CD14-positive monocyte (primary cell): ENCODE measurements around the gene KLC3. TPM values are rescaled to one million over a fixed set of nuclear protein-coding genes. Genes with fewer than 3 reads are reported as not detected.
A peak's percentile ranks its signal among the peaks of the same experiment; 100 is the strongest.

ENCODE experiments used
- DNase-seq, 3 donors: peaks; one replicate each; pipeline ENCODE4 v3.0.0-alpha.2; 2011 to 2022
- H2AFZ ChIP-seq: 2 replicates; pipeline ENCODE4 v1.6.0; 2012; ENCODE audit warnings: mild to moderate bottlenecking, low read depth, low read length, inconsistent platforms; ENCODE audit not compliant: insufficient read depth, poor library complexity, severe bottlenecking
- H3K27ac ChIP-seq, 2 donors: 1 replicate in 1 of 2; 2 replicates in 1 of 2; pipeline ENCODE4 v1.5.1; 2012 to 2013; ENCODE audit warnings: low read length in 2 of 2, control low read depth in 1 of 2, inconsistent platforms in 1 of 2, low read depth in 1 of 2, mild to moderate bottlenecking in 1 of 2
- H3K27me3 ChIP-seq, 2 donors: one replicate each; pipeline versions ENCODE4 v1.6.0 to v1.6.1; 2011 to 2013; ENCODE audit warnings: low read length in 2 of 2; ENCODE audit not compliant: control insufficient read depth in 2 of 2, insufficient read depth in 2 of 2
- H3K36me3 ChIP-seq, 2 donors: replicated peaks in 1 of 2; 1 replicate in 1 of 2; 2 replicates in 1 of 2; pipeline versions ENCODE4 v1.5.1 to v1.6.1; 2012 to 2013; ENCODE audit warnings: low read length in 2 of 2, control low read depth in 1 of 2, inconsistent platforms in 1 of 2, mild to moderate bottlenecking in 1 of 2; ENCODE audit not compliant: insufficient read depth in 2 of 2, control insufficient read depth in 1 of 2
- H3K4me1 ChIP-seq, 2 donors: 1 replicate in 1 of 2; 2 replicates in 1 of 2; pipeline versions ENCODE4 v1.5.1 to v1.6.1; 2012 to 2013; ENCODE audit warnings: low read length in 2 of 2, control low read depth in 1 of 2, inconsistent platforms in 1 of 2, mild to moderate bottlenecking in 1 of 2, moderate library complexity in 1 of 2; ENCODE audit not compliant: insufficient read depth in 2 of 2, control insufficient read depth in 1 of 2
- H3K4me2 ChIP-seq: replicated peaks from 2 replicates; pipeline ENCODE3; 2012; ENCODE audit warnings: low read length, moderate library complexity, mild to moderate bottlenecking; ENCODE audit not compliant: poor library complexity, severe bottlenecking; ENCODE audit errors: extremely low read depth
- H3K4me3 ChIP-seq, 3 experiments: fragments of 200-600 bp in 1 of 3; sonication (generic) in 1 of 3; replicated peaks in 1 of 3; 1 replicate in 2 of 3; 2 replicates in 1 of 3; pipeline ENCODE4 v1.5.1; 2011 to 2013; ENCODE audit warnings: low read length in 3 of 3, mild to moderate bottlenecking in 3 of 3, control low read depth in 2 of 3, low read depth in 2 of 3, inconsistent platforms in 1 of 3, moderate library complexity in 1 of 3
- H3K79me2 ChIP-seq: 2 replicates; pipeline ENCODE4 v1.6.0; 2012; ENCODE audit warnings: mild to moderate bottlenecking, control low read depth, inconsistent platforms, low read length, moderate library complexity; ENCODE audit not compliant: insufficient read depth
- H3K9ac ChIP-seq: 2 replicates; pipeline ENCODE4 v1.6.0; 2017; ENCODE audit warnings: low read length, mild to moderate bottlenecking; ENCODE audit not compliant: insufficient read depth, poor library complexity, severe bottlenecking
- H3K9me3 ChIP-seq, 2 donors: replicated peaks in 1 of 2; 1 replicate in 1 of 2; 2 replicates in 1 of 2; pipeline versions ENCODE4 v1.5.1 to v1.6.1; 2012 to 2013; ENCODE audit warnings: low read length in 2 of 2, control low read depth in 1 of 2; ENCODE audit not compliant: control insufficient read depth in 1 of 2, insufficient read depth in 1 of 2
- H4K20me1 ChIP-seq: 2 replicates; pipeline ENCODE4 v1.6.0; 2012; ENCODE audit warnings: mild to moderate bottlenecking, low read length, control low read depth, moderate library complexity; ENCODE audit not compliant: insufficient read depth
- H3K27ac Mint-ChIP-seq, 7 donors: one replicate each; pipeline ENCODE4 v1.8.0; 2020; ENCODE audit warnings: mild to moderate bottlenecking in 7 of 7, mixed read lengths in 7 of 7, moderate library complexity in 6 of 7, inconsistent platforms in 2 of 7
- H3K27me3 Mint-ChIP-seq, 3 donors: one replicate each; pipeline ENCODE4 v1.8.0; 2021 to 2022; ENCODE audit warnings: low read depth in 3 of 3, mild to moderate bottlenecking in 3 of 3, mixed read lengths in 3 of 3, moderate library complexity in 3 of 3, inconsistent platforms in 1 of 3
- H3K36me3 Mint-ChIP-seq, 2 donors: one replicate each; pipeline ENCODE4 v1.8.0; 2020; ENCODE audit warnings: mixed read lengths in 2 of 2, inconsistent platforms in 1 of 2, mild to moderate bottlenecking in 1 of 2
- H3K4me1 Mint-ChIP-seq: one replicate; pipeline ENCODE4 v1.8.0; 2020; ENCODE audit warnings: mild to moderate bottlenecking, mixed read lengths
- H3K4me3 Mint-ChIP-seq, 2 donors: one replicate each; pipeline ENCODE4 v1.8.0; 2020; ENCODE audit warnings: mild to moderate bottlenecking in 2 of 2, mixed read lengths in 2 of 2, moderate library complexity in 1 of 2
- H3K9me3 Mint-ChIP-seq, 7 donors: one replicate each; pipeline ENCODE4 v1.8.0; 2020 to 2022; ENCODE audit warnings: mixed read lengths in 7 of 7, mild to moderate bottlenecking in 6 of 7, moderate library complexity in 6 of 7, inconsistent platforms in 2 of 7
- WGBS: methylation state at CpG from one replicate; pipeline ENCODE4 v1.1.5; 2013; ENCODE audit warnings: missing lambda C conversion rate; ENCODE audit not compliant: insufficient coverage; 5-methylcytosine and 5-hydroxymethylcytosine counted together
- intact Hi-C, 2 donors: fragments of 100-400 bp; cut with micrococcal nuclease; formaldehyde crosslinking; loops; one replicate each; pipeline versions ENCODE4 v1.15.0 to v1.15.1; 2023
- polyA plus RNA-seq, 3 donors: library from polyadenylated mRNA; depleted of rRNA in 1 of 3; unstranded in 2 of 3; stranded (reverse) in 1 of 3; fragments of 300-500 nt in 2 of 3; fragments of >200 nt in 1 of 3; fragmentation: Illumina TruSeq in 2 of 3; gene quantifications; 1 replicate in 2 of 3; 2 replicates in 1 of 3; pipeline ENCODE4 v1.2.3, GENCODE V29; 2012 to 2021
- TF ChIP-seq, protein P1 (sequence below): fragments of 200-600 bp; IDR thresholded peaks from one replicate; pipeline ENCODE4 v1.8.0; 2022; ENCODE audit warnings: antibody characterized with exemption, mild to moderate bottlenecking

KLC3 gene
- polyA plus RNA-seq, 3 donors, result not detected

DNA sequence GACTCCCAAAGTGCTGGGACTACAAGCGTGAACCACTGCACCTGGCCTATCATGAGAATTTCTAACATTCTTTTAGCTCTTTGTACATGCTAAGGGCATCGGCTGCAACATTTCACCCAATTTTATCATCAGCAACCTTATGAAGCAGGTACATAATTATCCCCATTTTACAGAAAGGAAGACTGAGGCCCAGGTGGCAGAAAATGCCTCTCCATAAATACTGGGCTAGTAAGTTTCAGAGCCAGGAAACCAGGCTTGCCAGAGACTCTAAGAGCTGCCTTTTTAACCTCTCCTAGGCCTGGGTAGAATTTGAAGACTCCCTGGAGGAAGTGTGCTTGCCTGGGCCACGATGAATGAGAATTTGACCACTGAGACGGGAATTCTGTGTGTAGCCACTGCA, 27.6 kb downstream of the KLC3 start:
- Histone ChIP-seq H3K27me3 (no peaks in the 10 kb centered on the region), H3K79me2 (no peaks in the 10 kb centered on the region), H3K9ac (no peak overlapping the region), H3K36me3 (peaks cover 8 to 12% of the 10 kb centered on the region in 2 donors), H3K4me3 (no peak overlapping the region), H3K27ac (no peak overlapping the region), H3K9me3 (no peaks in the 10 kb centered on the region), H4K20me1 (no peaks in the 10 kb centered on the region), H3K4me1 (peaks cover 7 to 11% of the 10 kb centered on the region in 2 donors), H2AFZ (no peak overlapping the region), H3K4me2 (no peak overlapping the region)
- 100% methylated on average over 4 of the region's 4 CpGs for WGBS
- TF ChIP-seq, protein P1, sequence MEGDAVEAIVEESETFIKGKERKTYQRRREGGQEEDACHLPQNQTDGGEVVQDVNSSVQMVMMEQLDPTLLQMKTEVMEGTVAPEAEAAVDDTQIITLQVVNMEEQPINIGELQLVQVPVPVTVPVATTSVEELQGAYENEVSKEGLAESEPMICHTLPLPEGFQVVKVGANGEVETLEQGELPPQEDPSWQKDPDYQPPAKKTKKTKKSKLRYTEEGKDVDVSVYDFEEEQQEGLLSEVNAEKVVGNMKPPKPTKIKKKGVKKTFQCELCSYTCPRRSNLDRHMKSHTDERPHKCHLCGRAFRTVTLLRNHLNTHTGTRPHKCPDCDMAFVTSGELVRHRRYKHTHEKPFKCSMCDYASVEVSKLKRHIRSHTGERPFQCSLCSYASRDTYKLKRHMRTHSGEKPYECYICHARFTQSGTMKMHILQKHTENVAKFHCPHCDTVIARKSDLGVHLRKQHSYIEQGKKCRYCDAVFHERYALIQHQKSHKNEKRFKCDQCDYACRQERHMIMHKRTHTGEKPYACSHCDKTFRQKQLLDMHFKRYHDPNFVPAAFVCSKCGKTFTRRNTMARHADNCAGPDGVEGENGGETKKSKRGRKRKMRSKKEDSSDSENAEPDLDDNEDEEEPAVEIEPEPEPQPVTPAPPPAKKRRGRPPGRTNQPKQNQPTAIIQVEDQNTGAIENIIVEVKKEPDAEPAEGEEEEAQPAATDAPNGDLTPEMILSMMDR, result no peak
- Mint-ChIP-seq H3K27ac (peak overlapping the region in 1 of 7 donors; percentile 35), H3K36me3 (peaks cover 9 to 26% of the 10 kb centered on the region in 2 donors), H3K27me3 (peaks cover 0 to under 1% (median 0%) of the 10 kb centered on the region in 3 donors), H3K4me3 (no peak overlapping the region), H3K4me1 (peaks cover 13% of the 10 kb centered on the region), H3K9me3 (peaks cover 0 to 2% (median 0%) of the 10 kb centered on the region in 7 donors)
- no peak for DNase-seq
- intact Hi-C loops, result no loop called here

DNA sequence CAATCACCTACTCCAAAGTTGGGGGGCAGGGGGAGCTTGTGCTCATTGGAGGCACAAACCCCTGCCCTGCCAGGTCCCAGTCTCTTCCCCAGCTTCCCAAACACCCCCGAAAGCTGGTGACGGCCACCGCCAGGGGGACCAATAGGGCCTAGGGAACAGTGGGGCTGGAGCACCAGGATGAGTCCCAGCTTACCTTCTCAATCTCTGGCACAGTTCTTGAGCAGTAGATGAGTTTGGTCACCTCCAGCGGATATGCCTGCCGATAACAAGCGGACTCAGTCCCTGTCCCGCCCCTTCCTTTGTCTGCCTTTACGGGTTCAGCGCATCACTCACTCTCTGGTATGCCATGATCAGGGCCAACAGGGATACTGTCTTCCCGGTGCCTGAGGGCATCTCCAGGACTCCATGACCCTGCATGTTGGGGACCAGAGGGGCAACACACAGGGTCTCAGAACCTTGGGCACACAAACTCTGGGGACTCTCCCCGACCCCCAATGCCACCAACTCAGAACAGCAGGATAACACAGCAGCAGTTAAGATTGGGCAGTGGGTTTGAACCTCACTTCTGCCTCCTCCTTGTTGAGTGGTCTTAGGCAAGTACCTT, 28.3 kb downstream of the KLC3 start:
- H3K4me3 Mint-ChIP-seq, result no peak overlapping the region

More for the DNA sequence above, 28.3 kb downstream of the KLC3 start:
- intact Hi-C loops, result no loop called here
- Histone ChIP-seq H3K36me3 (peaks cover 4 to 5% of the 10 kb centered on the region in 2 donors), H3K9ac (no peak overlapping the region), H3K27me3 (no peaks in the 10 kb centered on the region), H4K20me1 (no peaks in the 10 kb centered on the region), H3K4me1 (peaks cover 7 to 11% of the 10 kb centered on the region in 2 donors), H3K27ac (no peak overlapping the region), H3K79me2 (no peaks in the 10 kb centered on the region), H3K4me3 (no peak overlapping the region), H3K4me2 (no peak overlapping the region), H2AFZ (no peak overlapping the region), H3K9me3 (no peaks in the 10 kb centered on the region)
- Mint-ChIP-seq H3K9me3 (peaks cover 0 to 2% (median 0%) of the 10 kb centered on the region in 7 donors), H3K27me3 (peaks cover 0 to 2% (median 2%) of the 10 kb centered on the region in 3 donors), H3K4me1 (peaks cover 13% of the 10 kb centered on the region), H3K27ac (peak overlapping the region in 2 of 7 donors; percentile 14 to 26), H3K36me3 (peaks cover 6 to 21% of the 10 kb centered on the region in 2 donors)
- TF ChIP-seq, protein P1, result no peak
- DNase-seq, result no peak
- WGBS, result 98% methylated on average over 5 of the region's 11 CpGs
